GM19043 (cell line): ENCODE results near the gene H2AZ2.

Experiments
- ATAC-seq: cut with Tn5 transposase; IDR thresholded peaks from one replicate; pipeline ENCODE4 v1.9.1; 2021; ENCODE audit warnings: low read depth; ENCODE audit not compliant: unreplicated experiment

H2AZ2 gene

GRCh38 chr7:44847920-44848634, at the start of gene H2AZ2:
Gene H2AZ2, minus strand, starts transcription at chr7:44848087. Its CDS starts 116 bp downstream, at chr7:44847971.
- peak; percentile 87 for ATAC-seq

DNA sequence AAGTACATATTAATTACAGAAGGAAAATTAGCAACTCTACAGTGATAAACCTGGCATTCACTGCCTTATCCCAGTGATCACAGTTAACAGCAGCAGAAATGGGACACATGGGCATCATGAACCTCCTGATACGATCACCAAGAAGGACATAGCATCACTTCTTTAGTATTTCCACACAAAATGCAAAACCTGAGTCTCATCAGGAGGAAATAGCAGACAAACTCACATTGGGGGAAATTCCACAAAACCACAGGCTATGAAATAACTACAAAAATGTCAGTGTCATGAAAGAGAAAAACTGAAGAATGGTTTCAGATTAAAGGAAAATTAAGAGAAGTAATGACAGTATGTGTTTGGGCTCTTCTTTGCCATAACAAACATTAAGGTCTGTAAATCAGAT, 49.4 kb upstream of the H2AZ2 start:
- ATAC-seq: no peak

- ATAC-seq: no peak
Observed at GRCh38 chr7:44894888-44895580, 47.1 kb upstream of the H2AZ2 start.

- ATAC-seq: no peak
Observed at GRCh38 chr7:44893710-44894234, 45.9 kb upstream of the H2AZ2 start.

DNA sequence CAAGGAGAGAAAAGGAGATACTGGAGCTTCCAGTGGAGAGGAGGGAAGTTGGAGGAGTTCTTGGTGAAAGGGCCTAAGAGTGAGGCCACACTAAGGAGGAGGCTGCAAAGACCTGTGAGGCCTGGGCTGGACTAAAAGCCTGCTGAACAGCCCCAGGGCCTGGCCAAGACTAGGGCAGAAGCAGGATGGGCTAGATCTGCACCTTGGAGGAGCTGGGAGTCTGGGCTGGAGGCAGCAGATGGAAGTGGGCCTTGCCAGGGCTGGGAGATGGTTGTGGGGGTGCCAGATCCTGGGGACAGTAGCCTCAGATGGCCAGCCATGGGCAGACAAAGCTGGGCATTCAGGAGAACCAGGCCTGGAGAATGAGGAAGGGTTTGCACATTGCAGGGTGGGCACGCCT, 43.9 kb upstream of the H2AZ2 start:
- no peak for ATAC-seq

- no peak for ATAC-seq
Observed at GRCh38 chr7:44891372-44891771, 43.5 kb upstream of the H2AZ2 start.

GRCh38 chr7:44889086-44889781, 41.3 kb upstream of the H2AZ2 start:
- no peak for ATAC-seq

- no peak for ATAC-seq
Observed at GRCh38 chr7:44887293-44887692, 39.4 kb upstream of the H2AZ2 start.

GRCh38 chr7:44885394-44886317, 37.8 kb upstream of the H2AZ2 start, which contains the start of gene PURB:
Gene PURB, minus strand, starts transcription at chr7:44885530. Its CDS starts 182 bp downstream, at chr7:44885348.
- ATAC-seq: peak; percentile 76

GRCh38 chr7:44884621-44885393, 36.9 kb upstream of the H2AZ2 start:
- ATAC-seq: no peak

DNA sequence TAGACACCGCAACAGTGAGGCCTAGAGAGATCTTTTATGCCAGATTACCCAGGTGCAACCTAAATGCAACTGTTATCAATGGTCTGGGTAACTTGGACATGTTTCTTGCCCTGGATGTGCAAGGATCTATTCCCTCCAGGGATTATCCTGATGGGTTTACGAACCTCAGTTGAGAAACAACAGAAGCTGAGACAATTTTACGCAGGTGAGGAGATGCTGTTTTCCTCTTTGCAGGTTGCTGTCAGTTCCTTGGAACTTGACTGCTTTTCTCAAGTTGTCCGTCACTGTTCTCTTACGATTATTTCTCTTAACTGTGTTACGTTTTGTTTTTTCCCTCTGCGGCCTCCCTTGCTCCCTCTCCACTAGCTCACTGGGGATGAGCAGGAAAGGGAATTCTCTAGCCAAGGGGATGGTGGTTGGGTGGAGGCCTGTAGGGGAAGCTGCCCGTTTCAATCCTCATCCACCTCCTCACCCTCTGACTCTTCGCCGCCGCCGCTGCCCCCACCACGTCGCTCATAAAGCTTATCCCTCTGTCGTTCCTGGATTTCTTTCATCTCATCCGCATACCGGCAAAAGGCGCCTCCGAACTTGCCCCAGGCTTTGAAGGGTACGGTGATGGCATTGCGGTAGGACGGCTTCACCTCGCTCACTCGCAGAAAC, 36.2 kb upstream of the H2AZ2 start:
- ATAC-seq: no peak

DNA sequence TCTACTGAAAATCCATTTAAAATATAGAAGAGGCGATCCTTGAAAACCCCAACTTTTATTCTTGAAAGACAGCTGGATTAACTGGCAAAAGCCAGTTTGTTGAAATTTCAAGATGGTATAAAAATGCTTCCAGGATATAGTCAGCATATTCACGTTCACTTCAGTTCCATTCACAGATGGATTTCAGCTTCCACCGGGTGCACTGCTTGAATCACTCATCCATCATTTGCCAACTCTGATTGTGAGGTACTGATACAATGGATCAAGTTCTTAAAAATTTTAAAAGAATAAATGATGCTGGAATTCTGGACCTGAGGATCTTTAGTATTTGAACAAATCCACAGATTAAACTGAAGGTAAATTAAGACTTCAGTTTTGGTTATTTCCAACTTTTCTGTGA, 35.0 kb upstream of the H2AZ2 start:
- ATAC-seq: no peak

- no peak for ATAC-seq
Observed at GRCh38 chr7:44881610-44882009, 33.7 kb upstream of the H2AZ2 start.

DNA sequence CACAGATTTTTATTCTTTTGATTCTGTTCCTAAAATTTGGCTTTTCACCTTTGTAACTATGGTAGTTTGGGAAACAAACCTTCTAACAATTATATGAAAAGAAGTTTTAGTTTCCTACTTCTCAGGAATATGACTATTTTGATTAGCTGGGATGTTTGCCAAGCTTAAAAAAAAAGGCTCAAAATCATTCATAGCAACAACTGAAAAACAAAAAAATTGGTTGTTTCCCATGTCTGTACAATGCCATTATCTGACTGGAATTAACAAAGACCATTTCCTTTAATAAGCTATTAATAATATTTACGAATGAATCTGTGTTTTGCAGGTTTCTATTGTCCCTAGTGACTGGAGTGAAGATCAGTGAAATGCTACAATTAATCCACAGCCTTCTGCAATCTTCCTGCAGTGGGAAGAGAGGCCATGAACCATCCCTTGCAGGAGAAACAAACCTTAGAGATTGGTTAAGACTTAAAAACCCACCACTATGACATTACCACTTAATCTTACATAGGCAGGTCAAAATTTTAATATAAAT, 33.2 kb upstream of the H2AZ2 start:
- no peak for ATAC-seq

DNA sequence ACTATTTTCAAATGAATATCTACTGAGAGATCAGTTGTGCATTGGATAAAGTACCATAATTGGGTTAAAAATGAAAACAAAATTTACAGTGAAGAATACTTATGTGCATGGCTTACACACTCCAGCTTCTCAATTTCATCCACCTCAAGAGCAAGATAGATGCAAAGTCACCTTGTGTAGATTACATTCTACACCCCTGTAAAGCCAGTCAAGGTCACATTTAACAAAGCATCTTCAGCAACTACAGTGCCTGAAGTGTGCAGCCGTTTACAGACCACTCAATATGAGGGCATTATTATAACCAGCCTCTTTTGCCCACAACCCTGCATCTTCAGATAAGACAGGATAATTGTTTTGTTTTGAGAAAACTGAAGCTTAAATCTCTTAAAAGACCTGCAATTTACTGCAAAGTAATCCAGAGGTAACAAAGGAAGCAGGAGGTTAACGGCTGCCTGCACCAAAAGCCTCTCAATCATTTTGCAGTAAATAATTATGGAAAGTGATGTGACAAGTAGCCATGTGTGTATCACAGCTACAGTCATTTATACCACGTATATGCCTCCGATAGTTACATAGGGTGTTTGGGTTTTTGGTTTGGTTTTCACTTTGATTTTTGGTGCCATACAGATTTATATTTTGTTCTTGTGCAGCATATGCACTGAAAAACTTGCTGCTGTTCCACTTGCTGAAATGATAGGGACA, 32.6 kb upstream of the H2AZ2 start:
- no peak for ATAC-seq

- no peak for ATAC-seq
Observed at GRCh38 chr7:44876393-44876792, 28.5 kb upstream of the H2AZ2 start.

DNA sequence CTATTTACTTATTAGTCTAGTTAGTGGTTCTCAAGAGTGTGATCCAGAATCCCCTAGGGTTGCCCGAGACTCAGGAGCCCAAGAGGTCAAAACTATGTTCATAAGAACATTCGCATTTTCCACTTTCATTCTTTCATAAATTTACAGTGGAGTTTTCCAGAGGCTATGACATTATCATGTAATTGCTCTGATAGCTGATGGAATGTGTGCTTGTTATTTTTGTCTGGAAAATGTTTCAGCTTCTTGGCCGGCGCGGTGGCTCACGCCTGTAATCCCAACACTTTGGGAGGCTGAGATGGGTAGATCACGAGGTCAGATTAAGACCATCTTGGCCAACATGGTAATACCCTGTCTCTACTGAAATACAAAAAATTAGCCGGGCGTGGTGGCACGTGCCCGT, 27.4 kb upstream of the H2AZ2 start:
- no peak for ATAC-seq

DNA sequence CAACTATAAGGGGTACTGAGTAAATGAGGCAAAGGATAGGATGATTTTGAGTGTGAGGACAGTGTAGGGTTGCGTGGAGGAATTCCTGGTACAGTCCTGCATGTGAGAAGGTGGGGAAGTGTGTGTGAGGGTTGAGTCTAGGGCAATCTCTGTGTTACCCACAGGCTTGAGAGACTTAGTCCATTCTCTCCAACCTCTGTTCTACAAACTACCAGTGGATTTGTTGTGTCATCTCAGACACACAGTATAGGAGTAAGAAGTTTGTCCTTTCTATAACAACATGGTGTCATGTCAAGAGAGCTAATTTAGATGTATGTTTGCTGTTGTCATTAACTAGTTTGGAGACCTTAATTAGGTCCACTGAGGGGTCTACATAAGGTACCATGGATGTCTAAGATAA, 24.9 kb upstream of the H2AZ2 start:
- no peak for ATAC-seq
